CD1c-positive myeloid dendritic cell (primary cell): Measurements from ENCODE around the gene ZNHIT2.
A peak's percentile ranks its signal among the peaks of the same experiment; 100 is the strongest.

Experiments used
- DNase-seq: peaks from one replicate; pipeline ENCODE4 v3.0.0-alpha.2; 2016; ENCODE audit errors: extremely low spot score

ZNHIT2 gene

GRCh38 chr11:65072631-65072966 lies 44.9 kb downstream of the ZNHIT2 start:
- no peak for DNase-seq

GRCh38 chr11:65071907-65072630 lies 45.4 kb downstream of the ZNHIT2 start:
- no peak for DNase-seq

GRCh38 chr11:65069217-65069616 lies 48.3 kb downstream of the ZNHIT2 start:
- DNase-seq: peak; percentile 31

- DNase-seq: no peak
Measured at GRCh38 chr11:65067446-65067845, 50.1 kb downstream of the ZNHIT2 start.

GRCh38 chr11:65066805-65067291 lies 50.7 kb downstream of the ZNHIT2 start:
- no peak for DNase-seq
